ENCODE results near the gene RPL34.
A peak's percentile ranks its signal among the peaks of the same experiment; 100 is the strongest.
"Not testable (repeated sequence)": the region's sequence is repeated elsewhere in the genome, so short reads cannot be mapped to it uniquely, and the experiment has no call there.

Gene RPL34

DNA sequence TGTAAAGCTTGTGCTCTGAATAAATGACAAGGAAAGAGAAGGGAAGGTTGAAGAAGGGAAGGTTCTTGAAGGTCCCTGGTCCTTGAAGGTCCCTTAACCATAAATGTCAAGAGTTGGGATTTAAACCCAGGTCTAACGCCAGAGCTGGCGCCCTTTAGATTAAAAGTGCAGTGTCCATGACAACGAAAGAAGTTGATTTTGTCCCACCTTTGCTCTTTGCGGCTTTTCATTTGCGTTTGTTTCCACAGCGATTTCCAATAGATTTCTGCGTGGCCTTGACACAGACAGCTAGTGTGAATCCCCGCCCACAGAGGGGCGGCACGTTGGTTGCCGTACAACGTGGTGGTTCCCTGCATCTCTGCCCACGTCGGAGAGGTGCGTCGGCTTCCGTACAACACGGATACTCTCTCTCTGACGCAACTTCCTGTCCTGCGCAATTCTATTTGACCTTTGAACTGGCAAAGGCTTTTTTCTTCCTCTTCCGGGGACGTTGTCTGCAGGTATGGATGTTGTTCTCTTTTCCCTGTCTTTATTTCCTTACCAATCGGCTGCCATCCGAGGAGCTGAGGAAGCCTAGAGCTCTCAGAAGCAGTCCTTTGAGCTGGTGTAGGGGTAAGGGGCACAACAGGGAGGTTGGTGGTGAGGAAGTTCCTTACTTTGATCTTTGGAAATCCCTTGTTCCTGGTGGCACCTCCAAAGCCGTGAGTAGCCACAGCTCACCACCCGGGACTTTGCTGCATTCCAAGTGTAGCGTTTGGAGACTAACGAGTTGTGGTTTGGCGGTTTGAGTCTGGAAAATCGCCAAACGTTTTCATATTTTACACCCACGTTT lies at the start of gene RPL34:
Gene RPL34, plus strand, starts transcription at position 476 of the 832 bp plus-strand sequence. CDS start 1,384 bp downstream, outside the sequence.
- DNase-seq, result peak; percentile 85 to 87

DNA sequence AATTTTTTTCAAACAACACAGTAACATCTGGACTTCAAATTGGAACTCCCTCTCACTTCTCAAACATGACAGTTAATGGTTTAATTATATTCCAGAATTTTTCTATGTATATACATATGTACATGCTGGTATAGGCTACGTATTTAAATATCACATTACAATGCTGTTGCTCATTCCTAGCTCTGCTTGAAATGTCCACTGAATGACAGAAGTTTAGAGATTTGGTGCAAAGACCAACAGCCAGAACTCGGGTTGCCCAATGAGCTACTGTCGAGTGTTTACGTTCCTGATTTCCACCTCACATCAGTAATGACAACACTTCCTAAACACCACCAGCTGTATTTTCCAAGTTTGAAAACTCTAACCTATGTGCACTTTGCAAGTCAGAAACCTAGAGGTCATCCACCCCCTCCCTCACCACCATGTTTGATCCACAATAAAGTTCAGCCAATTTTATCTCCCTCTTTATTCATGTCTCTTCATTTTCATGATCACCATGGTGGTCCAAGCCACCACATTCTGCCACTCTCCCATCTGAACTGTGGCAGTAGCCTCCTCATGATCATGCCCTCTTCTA lies 49.3 kb upstream of the RPL34 start:
- no peak for DNase-seq

DNA sequence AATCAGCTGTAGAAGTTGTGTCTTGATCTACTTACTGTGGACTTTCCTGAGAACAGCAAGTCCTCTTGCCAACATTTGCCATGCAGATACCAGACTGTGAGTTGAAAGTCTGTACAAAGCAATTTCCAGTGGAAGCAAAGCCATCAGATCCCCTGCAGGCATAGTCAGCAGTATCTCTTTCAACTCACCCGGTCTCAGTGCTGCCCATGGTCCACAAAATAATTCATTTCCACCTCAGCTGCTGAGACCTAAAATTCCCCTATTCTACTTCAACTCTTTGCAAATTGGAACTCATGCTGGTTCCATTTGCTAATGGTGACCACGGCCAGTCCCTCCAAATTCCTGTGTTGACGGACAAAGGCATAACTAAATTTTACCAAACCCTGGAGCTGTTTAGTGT lies 46.0 kb upstream of the RPL34 start:
- DNase-seq, result no peak

DNA sequence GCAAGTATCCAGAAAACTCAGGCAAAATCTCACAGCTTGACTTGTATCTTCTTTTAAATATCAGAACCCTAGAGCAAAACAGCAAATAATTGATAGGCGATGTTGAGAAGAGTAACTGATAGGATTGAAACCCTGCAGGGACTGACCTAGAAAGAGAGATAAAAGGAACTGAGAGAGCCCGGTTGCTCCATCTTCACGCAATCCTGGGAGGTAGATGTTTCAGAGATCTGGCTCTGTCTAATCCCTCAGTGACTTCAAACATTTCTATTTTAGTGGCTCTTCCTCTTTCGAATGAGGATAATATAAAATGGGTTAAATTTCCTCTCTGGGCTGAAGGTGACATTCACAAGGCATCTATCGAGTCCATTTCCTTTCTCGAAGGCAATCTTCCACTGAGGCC lies 39.3 kb upstream of the RPL34 start:
- no peak for DNase-seq

DNA sequence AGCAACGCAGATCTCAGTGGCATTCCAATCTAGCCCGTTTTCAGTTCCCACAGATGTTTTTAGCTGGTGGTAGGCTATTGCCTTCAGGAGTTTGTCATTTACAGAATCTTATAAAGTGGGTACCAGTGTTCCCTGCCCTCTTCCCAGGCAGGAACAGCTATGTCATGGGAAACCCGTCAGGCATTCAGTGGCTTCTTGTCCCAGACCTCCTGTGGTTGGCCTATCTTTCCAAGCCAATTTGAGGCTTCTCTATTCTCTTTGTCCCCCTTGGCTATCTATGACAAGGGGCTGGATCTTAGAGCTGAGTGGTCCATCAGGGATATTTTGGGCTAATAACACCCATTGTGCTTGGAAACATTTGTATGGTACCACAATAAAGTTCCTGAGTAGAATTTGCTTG lies 33.6 kb upstream of the RPL34 start:
- no peak for DNase-seq

DNA sequence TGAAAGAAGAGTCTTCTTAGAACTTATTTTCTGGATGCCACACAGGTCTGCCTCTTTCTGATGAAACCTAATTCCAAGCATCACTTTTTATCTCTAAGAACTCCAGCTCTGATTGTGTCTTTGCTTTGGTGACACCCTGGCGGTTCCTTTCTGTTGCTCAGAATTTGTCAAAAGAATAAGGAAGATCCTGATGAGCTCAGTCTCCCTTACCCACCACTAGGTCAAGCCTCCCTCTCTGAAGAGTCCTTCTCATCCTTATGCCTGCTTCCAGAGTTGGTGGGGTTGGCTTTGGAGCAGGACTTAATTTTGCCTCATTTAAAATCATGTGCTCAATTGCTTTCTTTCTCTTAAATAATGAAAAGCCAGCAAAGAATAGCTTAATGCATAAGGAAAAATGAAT lies 31.5 kb upstream of the RPL34 start:
- no peak for DNase-seq

DNA sequence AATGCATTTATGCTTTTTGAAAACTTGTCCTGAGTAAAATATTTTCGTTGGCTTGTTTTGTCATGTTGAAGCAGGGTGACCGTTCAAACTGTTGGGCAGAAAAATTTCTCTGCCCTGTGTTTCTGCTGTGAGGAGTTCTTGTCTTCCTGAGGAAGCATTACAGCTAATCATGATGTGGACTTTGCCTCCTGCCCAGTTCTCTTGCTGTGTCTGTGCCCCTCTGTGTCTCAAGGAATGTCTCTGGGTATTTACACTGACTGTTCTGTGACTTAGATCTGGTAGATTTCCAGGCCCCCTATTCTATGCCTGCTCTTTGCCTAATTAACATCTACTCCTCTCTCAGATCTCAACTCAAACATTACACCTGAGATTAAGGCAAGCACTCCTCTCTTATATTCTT lies 30.4 kb upstream of the RPL34 start:
- DNase-seq, result no peak

DNA sequence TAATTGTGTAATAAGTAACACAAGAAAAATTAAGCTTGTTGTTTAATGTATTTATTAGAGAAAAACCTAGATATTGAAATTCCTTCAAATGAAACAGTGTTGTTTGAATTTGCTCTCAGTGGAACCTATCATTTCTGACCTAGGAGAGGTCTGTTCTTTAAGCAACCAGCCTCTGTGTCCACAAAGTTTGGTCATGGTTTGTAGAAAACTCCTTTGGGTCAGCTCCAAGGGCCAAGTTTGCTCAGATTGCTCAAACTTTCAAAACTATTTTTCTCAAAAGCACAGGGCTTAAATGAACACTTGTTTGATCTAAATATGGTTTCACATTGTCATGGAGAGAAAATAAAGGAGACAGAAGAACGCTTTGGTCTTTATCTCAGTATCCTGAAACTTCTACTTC lies 29.6 kb upstream of the RPL34 start:
- no peak for DNase-seq

DNA sequence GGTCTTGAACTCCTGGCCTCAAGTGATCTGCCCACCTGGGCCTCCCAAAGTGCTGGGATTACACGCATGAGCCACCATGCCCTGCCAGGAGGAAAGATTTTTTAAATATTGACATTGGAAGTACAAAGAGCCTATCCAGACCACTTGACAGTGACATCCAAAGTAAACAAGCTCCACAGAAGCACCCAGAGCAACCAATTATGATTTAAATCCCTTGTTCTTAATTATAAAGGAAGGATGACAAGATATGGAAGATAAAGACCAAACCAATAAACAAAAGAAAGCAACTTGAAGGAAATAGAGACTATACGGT lies 27.7 kb upstream of the RPL34 start:
- DNase-seq, result no peak

DNA sequence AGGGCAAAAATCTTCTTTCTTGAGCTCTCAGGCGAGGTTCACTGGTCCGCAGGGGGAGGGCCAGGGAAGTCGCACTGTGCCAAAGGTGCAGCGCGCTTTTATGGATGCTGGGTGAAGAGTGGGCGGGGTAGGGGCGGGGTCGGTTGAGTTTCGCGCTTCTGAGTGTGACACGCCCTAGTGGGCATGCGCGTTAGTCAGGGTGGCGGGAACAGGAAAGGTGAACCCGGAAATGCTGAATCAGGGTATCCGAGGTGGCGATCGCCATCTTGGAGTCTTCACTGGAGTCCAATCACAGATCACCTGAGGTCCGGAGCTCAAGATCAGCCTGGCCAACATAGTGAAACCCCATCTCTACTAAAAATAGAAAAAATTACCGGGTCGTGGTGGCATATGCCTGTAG lies 26.1 kb upstream of the RPL34 start:
- not testable (repeated sequence) for DNase-seq

DNA sequence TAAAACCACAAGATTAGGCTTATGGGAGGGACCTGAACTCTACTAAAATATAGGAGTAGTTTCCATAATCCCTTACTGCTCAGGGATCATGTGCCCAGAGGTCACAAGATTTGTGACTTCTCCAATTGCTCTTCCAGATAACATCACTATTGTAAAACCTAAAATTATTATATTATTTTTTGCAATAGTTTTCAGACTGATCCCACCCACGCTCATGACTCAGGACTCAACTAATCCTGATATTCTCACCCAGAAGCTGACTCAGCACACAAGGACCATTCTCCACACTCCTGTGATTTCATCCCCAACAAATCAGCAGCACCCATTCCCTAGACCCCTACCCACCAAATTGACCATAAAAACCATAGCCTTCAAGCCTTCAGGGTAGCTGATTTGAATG lies 24.0 kb upstream of the RPL34 start:
- DNase-seq, result no peak

DNA sequence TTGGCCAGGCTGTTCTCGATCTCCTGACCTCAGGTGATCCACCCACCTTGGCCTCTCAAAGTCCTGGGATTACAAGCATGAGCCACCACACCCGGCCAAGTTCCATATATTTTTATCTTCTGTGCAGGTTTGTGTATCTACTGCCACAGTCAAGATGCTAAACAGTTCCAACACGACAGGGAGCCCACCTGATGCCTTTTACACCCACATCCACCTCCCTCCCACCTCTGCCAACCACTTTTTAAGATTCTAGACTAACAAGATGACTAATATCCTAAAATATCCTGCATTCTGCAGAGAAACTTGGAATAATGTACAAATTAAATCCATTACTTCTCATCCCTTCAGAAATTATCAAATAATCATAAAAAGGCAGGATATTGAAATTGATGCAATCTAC lies 19.3 kb upstream of the RPL34 start:
- DNase-seq, result no peak

DNA sequence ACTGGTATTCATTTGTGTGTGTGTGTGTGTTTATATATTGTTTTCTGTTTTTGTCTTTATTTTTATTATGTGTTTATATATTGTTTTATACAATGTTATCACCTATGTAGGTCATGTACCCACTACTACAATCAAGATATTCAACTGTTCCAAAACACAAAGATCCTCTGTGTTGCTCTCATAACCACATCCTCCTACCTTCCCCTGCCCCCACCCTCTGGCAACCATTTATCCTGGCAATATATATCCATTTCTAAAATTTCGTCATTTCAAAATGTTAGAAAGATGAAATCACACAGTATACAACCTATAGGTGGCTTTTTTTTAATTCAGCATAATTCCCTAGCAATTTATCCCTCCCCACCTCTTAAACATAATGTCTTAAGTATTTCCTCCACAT lies 18.8 kb upstream of the RPL34 start:
- DNase-seq, result no peak

DNA sequence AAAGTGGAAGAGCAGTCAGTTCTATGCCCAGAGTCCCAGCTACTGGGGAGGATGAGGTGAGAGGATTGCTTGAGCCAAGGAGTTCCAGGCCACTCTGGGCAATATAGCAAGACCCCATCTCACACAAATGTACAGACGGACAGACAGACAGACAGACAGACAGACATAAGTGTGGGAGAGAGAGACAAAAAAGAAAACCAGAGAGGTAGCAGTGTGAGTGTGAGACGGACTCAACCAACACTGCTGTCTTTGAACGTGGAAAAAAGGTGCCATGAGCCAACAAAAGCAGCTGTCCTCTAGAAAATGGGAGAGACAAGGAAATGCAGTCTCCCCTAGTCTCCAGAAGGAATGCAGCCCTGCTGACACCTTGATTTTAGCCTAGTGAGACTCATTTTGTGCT lies 18.2 kb upstream of the RPL34 start:
- DNase-seq, result no peak

DNA sequence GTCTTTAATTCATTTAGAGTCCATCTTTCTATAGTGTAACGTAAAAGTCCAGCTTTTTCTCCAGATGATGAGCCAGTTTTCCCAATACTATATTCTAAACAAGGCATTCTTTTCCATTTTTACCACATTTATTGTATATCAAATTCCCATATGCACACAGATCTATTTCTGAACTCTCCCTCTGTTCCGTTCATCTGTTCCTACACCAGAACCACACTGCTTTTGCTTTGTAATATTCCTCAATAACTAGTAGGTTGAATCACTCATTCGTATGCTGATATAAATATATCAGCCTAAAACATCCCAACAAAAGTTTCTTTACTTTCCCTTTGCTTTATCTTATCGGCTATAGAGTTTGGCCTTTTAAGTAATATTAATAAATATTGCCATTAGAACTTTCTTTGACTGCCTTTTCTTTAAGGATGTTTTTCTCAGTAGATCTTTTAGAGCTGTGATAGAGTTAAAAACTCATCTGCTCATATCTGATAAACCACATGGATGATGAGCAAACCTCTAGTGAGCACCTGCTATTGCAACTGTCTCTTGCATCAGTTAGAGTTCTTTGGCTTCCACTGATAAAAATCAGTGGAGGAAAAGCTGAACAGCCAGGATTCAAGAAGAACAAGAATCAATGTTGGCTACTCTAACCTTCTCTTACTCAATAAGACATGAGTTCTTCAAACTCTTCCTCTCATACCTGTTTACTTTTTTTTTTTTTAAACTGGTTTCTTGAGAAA lies 13.1 kb upstream of the RPL34 start:
- DNase-seq, result no peak

DNA sequence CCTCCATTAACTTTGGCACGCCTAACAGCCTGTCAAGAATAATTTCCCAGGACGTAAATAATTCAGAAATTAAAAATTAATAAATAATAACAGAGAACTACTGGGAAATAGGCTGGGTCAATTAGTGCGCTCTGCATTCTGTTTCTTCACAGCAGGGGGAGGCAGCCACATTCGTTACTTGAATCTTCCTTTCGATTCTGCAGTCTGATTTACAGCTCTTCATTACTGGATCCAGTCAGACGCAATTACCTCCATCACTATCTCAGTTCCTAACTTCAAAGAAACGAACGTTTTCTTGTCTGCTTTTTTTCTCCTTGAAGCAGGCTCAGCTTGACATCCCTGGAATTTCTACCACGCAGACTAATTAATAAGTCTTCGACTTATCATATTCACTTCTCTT lies 9.0 kb upstream of the RPL34 start:
- DNase-seq, result no peak

DNA sequence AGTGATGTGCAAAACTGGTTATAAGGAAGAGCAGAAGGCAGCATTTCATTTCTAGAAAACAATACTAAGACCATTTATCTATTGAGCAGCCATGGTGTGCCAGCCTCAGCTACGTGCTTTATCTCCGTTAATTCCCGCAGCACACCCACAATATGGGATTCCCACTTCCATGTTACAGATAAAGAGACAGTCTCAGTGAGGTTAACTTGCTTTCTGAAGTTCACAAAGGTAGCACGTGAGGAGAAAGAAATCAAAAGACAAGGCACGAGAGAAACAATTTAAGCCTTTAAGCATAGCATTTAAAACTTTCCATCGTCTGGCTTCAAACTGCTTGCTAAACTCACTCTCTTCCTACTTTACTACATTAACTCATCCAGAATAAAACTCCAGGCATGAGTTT lies 8.0 kb upstream of the RPL34 start:
- DNase-seq, result no peak

DNA sequence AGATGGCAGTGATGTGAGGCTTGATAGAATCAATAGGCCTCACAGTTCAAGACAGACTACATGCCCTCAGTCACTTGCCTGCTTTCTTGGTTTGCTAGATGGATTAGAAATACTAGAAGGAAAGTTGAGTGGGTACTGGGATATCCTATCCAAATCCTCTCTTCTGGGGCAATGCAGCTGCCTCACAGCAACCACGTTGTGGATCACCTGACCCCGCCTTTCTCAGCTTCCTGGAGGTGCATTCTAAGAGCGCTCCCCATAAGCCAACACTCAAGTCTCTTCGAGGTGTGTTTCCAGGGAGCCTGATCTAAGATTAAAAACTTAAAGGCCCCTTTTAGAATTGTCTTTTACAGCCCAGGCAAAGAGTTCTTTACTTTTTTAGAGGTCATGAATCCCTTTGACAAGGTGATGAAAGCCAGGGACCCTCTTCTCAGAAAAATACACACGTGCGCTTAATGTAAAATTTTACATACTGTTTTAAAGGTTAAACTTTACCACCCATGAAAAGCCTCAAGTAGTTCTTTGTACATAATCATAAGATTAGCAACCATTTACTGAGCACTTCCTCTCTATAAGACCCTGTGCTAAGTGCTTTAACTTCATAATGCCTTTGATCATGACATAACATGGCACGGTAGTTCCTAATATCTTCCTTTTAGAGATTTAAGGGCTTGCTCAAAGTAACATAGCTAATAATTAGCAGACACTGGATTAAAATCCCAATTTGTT lies 840 bp upstream of the RPL34 start:
- peak in 1 of 2 experiments; percentile 6 for DNase-seq

DNA sequence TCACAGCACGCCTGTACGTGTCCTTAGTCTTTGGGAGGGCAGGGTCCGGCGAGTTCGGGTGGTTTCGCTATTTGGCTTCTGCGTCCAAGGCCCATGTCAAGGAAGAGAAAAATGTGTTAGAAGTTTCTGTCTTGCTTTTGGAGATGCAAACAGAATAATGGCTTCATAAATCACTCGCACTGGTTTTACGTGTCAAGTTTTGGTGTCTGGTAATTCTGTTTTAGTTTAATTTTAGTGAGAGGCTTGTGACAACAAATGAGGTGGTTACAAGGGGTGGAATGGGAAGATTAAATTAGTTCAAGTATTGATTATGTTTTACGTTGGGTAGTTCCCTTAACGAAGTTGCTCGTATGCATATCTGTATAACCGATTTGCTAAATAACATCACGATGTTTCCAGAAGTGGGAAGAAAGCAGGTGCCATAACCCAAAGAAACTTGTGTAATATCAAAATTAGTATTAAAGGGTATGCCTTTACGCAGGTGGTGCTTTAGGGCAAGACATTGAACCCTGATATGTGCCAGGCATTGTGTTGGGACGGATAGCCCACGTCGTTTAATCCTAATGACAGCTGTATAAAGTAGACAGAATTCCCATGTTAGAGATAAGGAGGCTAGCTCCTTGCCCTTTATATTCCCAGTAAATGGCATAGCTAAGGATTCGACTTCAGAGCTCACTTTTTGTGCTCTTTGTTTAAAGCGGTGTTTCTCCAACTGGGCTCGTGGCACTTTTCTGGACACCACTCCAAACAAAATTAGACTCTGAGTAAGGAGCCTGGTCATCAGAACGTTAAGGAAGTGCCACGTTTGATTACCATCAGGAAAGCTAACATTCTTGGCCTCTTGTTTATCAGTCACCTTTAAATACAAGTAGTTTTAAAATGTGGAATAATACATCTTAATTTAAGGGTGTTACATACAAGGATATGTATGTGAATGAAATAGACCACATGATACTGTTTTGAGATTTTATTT lies 843 bp downstream of the RPL34 start:
- DNase-seq, result no peak

DNA sequence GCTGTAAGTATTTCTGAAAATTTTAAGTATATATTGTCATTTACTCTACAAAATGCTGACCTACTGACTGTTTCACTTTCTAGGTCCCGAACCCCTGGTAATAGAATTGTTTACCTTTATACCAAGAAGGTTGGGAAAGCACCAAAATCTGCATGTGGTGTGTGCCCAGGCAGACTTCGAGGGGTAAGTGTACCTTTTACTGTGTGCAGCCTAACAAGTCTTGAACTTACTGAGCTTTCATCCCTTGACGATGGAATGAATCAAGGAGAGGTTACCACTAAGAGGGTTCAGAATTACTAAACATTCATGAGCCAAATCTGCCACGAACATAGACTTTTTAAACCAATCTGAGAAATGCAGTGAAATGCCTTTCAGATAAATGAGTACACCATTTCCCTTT lies 1.6 kb downstream of the RPL34 start:
- no peak for DNase-seq

DNA sequence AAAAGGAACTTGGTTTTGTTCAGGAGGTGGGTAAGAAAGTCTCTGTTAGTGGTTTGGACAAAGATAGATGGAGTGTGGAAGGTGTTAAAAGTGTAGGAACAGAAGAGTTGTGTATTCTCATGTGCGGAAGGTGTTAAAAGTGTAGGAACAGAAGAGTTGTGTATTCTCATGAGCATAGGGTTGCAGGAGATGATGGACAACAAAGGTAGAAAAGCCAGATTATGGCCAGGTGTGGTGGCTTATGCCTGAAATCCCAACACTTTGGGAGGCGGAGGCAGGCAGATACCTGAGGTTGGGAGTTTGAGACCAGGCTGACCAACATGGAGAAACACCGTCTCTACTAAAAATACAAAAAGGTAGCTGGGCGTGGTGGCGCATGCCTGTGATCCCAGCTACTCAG lies 2.5 kb downstream of the RPL34 start:
- DNase-seq, result no peak
